Measurements from ENCODE around the gene FAM25C. TPM values are rescaled to one million over a fixed set of nuclear protein-coding genes. Genes with fewer than 3 reads are reported as not detected.
"Not testable (repeated sequence)": the region's sequence is repeated elsewhere in the genome, so short reads cannot be mapped to it uniquely, and the experiment has no call there.

FAM25C gene
- not detected for polyA plus RNA-seq (ENCODE audit: low read depth in 6 of 6)

- DNase-seq; H3K27ac Mint-ChIP-seq; H3K36me3 Mint-ChIP-seq; H3K4me3 Mint-ChIP-seq; H3K4me1 Mint-ChIP-seq; ATAC-seq (ENCODE audit: low read depth in 2 of 2); H3K9me3 Mint-ChIP-seq; H3K27me3 Mint-ChIP-seq: not testable (repeated sequence)
Observed at GRCh38 chr10:47999691-48000090, at the start of gene FAM25C. TSS of gene FAM25C (minus strand) at chr10:47999791. CDS start at chr10:47999765, 26 bp downstream.

- not testable (repeated sequence) for H3K27ac Mint-ChIP-seq; H3K36me3 Mint-ChIP-seq; DNase-seq; H3K27me3 Mint-ChIP-seq; ATAC-seq (ENCODE audit: low read depth in 2 of 2); H3K4me3 Mint-ChIP-seq; H3K4me1 Mint-ChIP-seq; H3K9me3 Mint-ChIP-seq
Observed at GRCh38 chr10:48044557-48044956, 45.0 kb upstream of the FAM25C start.

- not testable (repeated sequence) for H3K27me3 Mint-ChIP-seq; ATAC-seq (ENCODE audit: low read depth in 2 of 2); H3K9me3 Mint-ChIP-seq; H3K27ac Mint-ChIP-seq; H3K4me3 Mint-ChIP-seq; H3K36me3 Mint-ChIP-seq; H3K4me1 Mint-ChIP-seq; DNase-seq
Observed at GRCh38 chr10:48031390-48031789, 31.8 kb upstream of the FAM25C start.

- H3K27ac Mint-ChIP-seq; H3K36me3 Mint-ChIP-seq; H3K4me1 Mint-ChIP-seq; H3K4me3 Mint-ChIP-seq; H3K27me3 Mint-ChIP-seq; DNase-seq; ATAC-seq (ENCODE audit: low read depth in 2 of 2); H3K9me3 Mint-ChIP-seq: not testable (repeated sequence)
Observed at GRCh38 chr10:48002306-48002705, 2.7 kb upstream of the FAM25C start.

GRCh38 chr10:47994045-47994444 lies 5.5 kb downstream of the FAM25C start:
- DNase-seq; H3K4me3 Mint-ChIP-seq; H3K4me1 Mint-ChIP-seq; ATAC-seq (ENCODE audit: low read depth in 2 of 2); H3K9me3 Mint-ChIP-seq; H3K36me3 Mint-ChIP-seq; H3K27me3 Mint-ChIP-seq; H3K27ac Mint-ChIP-seq: not testable (repeated sequence)

GRCh38 chr10:47992560-47992959 lies 7.0 kb downstream of the FAM25C start:
- not testable (repeated sequence) for H3K4me1 Mint-ChIP-seq; H3K9me3 Mint-ChIP-seq; DNase-seq; H3K36me3 Mint-ChIP-seq; H3K27me3 Mint-ChIP-seq; H3K4me3 Mint-ChIP-seq; ATAC-seq (ENCODE audit: low read depth in 2 of 2); H3K27ac Mint-ChIP-seq

- not testable (repeated sequence) for H3K27ac Mint-ChIP-seq; H3K9me3 Mint-ChIP-seq; H3K4me3 Mint-ChIP-seq; H3K27me3 Mint-ChIP-seq; DNase-seq; H3K36me3 Mint-ChIP-seq; H3K4me1 Mint-ChIP-seq; ATAC-seq (ENCODE audit: low read depth in 2 of 2)
Observed at GRCh38 chr10:47991706-47992105, 7.9 kb downstream of the FAM25C start.

- not testable (repeated sequence) for H3K4me1 Mint-ChIP-seq; H3K27me3 Mint-ChIP-seq; H3K36me3 Mint-ChIP-seq; H3K27ac Mint-ChIP-seq; H3K9me3 Mint-ChIP-seq; DNase-seq; H3K4me3 Mint-ChIP-seq; ATAC-seq (ENCODE audit: low read depth in 2 of 2)
Observed at GRCh38 chr10:47990097-47990496, 9.5 kb downstream of the FAM25C start.

GRCh38 chr10:47989542-47989950 lies 10.0 kb downstream of the FAM25C start:
- H3K4me1 Mint-ChIP-seq; ATAC-seq (ENCODE audit: low read depth in 2 of 2); H3K27ac Mint-ChIP-seq; H3K9me3 Mint-ChIP-seq; H3K36me3 Mint-ChIP-seq; H3K27me3 Mint-ChIP-seq; DNase-seq; H3K4me3 Mint-ChIP-seq: not testable (repeated sequence)

- ATAC-seq (ENCODE audit: low read depth in 2 of 2); DNase-seq; H3K4me1 Mint-ChIP-seq; H3K27me3 Mint-ChIP-seq; H3K9me3 Mint-ChIP-seq; H3K27ac Mint-ChIP-seq; H3K4me3 Mint-ChIP-seq; H3K36me3 Mint-ChIP-seq: not testable (repeated sequence)
Observed at GRCh38 chr10:47988718-47989541, 10.7 kb downstream of the FAM25C start.

GRCh38 chr10:47987952-47988351 lies 11.6 kb downstream of the FAM25C start:
- not testable (repeated sequence) for ATAC-seq (ENCODE audit: low read depth in 2 of 2)

GRCh38 chr10:47986413-47987230 lies 13.0 kb downstream of the FAM25C start:
- not testable (repeated sequence) for H3K27ac Mint-ChIP-seq, H3K4me3 Mint-ChIP-seq, H3K27me3 Mint-ChIP-seq, H3K9me3 Mint-ChIP-seq, DNase-seq, H3K4me1 Mint-ChIP-seq, H3K36me3 Mint-ChIP-seq
- peak; percentile 27 to 60 for ATAC-seq (ENCODE audit: low read depth in 2 of 2)

More at GRCh38 chr10:47987952-47988351, 11.6 kb downstream of the FAM25C start:
- H3K4me1 Mint-ChIP-seq, H3K27me3 Mint-ChIP-seq, H3K4me3 Mint-ChIP-seq, DNase-seq, H3K27ac Mint-ChIP-seq, H3K9me3 Mint-ChIP-seq, H3K36me3 Mint-ChIP-seq: not testable (repeated sequence)

- not testable (repeated sequence) for DNase-seq; H3K4me3 Mint-ChIP-seq; ATAC-seq (ENCODE audit: low read depth in 2 of 2); H3K36me3 Mint-ChIP-seq; H3K4me1 Mint-ChIP-seq; H3K27me3 Mint-ChIP-seq; H3K9me3 Mint-ChIP-seq; H3K27ac Mint-ChIP-seq
Observed at GRCh38 chr10:47975409-47975808, 24.2 kb downstream of the FAM25C start.

- not testable (repeated sequence) for DNase-seq; H3K9me3 Mint-ChIP-seq; H3K4me3 Mint-ChIP-seq; H3K27me3 Mint-ChIP-seq; ATAC-seq (ENCODE audit: low read depth in 2 of 2); H3K36me3 Mint-ChIP-seq; H3K4me1 Mint-ChIP-seq; H3K27ac Mint-ChIP-seq
Observed at GRCh38 chr10:47973131-47973530, 26.5 kb downstream of the FAM25C start.
